Measurements from ENCODE around the gene MGAT5. TPM values are rescaled to one million over a fixed set of nuclear protein-coding genes. Genes with fewer than 3 reads are reported as not detected.

Gene MGAT5
- polyA plus RNA-seq, 3 donors: 51.2 to 54.0 (median 53.7) TPM

- peak; percentile 38 to 63 (median 56) for DNase-seq (ENCODE audit: low read depth in 3 of 3, low spot score in 2 of 3)
Measured at GRCh38 chr2:134411828-134412638, 158.2 kb downstream of the MGAT5 start.

- DNase-seq (ENCODE audit: low read depth in 3 of 3, low spot score in 2 of 3): no peak
Measured at GRCh38 chr2:134412639-134412999, 158.7 kb downstream of the MGAT5 start.

DNA sequence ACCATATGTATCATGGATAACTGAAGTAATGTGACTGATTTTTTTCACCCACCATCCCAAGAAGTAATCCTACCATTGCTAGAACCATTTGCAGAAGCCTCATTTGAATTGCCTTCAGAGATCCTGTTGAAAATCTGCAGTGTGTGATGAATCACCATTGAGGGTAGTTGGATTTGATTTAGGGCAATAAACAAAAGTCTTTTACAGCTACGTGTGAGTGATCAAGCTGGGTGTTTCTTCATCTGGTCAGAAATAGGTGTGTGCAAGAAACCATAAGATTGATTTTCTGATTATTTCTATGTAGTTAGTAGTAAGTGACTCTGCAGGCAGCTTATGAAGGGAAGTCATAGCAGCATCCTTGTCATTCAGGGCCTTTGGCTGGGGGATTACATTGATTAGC is 159.6 kb downstream of the MGAT5 start:
- DNase-seq (ENCODE audit: low read depth in 3 of 3, low spot score in 2 of 3): no peak

DNA sequence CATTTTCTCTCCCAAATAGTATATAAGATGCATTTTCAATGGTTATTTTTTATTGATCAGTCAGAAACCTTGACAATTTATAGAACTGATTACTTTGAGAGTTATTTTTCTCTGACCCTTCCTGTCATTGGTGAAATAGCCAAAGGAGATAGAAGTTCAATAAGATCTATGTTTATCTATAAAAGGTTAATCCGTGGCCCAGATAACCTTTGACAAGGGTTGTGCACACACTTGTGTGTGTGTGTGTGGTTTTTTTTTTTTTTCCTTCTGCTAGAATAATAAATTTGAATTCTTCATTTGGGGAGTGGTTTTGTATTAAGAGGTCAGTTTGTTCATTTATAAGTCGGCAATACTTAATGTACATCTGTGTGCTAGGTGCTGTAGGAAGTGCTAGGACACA is 160.0 kb downstream of the MGAT5 start:
- no peak for DNase-seq (ENCODE audit: low read depth in 3 of 3, low spot score in 2 of 3)

GRCh38 chr2:134416018-134416417 is 162.1 kb downstream of the MGAT5 start:
- DNase-seq (ENCODE audit: low read depth in 3 of 3, low spot score in 2 of 3): no peak

DNA sequence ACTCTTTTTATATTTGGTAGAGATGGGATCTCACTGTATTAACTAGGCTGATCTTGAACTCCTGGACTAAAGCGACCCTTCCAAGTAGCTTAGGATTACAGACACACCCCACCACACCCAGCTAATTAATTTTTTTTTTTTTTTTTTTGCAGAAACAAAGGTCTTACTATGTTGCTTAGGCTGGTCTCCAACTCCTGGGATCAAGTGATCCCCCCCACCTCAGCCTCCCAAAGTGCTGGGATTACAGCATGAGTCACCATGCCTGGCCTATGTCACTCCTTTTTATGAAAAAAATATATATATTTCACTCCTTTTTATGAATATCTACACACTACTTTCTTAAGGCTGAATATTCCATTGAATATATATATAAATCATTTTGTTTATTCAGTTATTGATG is 162.8 kb downstream of the MGAT5 start:
- no peak for DNase-seq (ENCODE audit: low read depth in 3 of 3, low spot score in 2 of 3)

DNA sequence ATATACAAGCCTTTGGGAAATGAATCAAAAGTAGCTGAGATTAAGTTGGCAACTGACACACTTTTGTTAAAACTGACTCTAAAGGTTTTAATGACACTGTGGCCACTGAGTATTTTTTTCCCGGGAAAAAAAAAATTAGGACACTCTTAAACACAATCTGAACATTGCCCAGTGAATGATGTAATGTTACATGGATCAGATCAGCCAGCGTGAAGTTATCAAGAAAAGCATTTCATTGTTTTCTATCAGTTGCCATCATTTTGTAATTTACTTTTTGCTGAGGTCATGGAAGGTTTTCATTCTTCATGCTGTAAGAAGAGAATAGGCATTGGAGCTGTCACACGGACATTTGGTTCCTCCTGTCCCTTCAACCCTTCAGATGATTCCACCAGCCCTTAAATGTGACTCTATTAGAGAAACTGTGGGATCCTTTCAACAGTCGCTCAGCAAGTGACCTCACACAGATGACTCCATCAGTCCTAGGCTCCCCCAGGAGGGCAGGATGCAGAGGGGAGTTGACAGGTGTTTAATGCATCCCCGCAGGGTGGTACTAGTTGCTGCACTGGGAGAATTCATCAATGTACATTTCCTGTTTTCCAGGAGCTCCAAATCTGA is 164.2 kb downstream of the MGAT5 start:
- DNase-seq (ENCODE audit: low read depth in 3 of 3, low spot score in 2 of 3): no peak

- no peak for DNase-seq (ENCODE audit: low read depth in 3 of 3, low spot score in 2 of 3)
Measured at GRCh38 chr2:134420259-134420658, 166.4 kb downstream of the MGAT5 start.

- DNase-seq (ENCODE audit: low read depth in 3 of 3, low spot score in 2 of 3): no peak
Measured at GRCh38 chr2:134420920-134421319, 167.0 kb downstream of the MGAT5 start.

DNA sequence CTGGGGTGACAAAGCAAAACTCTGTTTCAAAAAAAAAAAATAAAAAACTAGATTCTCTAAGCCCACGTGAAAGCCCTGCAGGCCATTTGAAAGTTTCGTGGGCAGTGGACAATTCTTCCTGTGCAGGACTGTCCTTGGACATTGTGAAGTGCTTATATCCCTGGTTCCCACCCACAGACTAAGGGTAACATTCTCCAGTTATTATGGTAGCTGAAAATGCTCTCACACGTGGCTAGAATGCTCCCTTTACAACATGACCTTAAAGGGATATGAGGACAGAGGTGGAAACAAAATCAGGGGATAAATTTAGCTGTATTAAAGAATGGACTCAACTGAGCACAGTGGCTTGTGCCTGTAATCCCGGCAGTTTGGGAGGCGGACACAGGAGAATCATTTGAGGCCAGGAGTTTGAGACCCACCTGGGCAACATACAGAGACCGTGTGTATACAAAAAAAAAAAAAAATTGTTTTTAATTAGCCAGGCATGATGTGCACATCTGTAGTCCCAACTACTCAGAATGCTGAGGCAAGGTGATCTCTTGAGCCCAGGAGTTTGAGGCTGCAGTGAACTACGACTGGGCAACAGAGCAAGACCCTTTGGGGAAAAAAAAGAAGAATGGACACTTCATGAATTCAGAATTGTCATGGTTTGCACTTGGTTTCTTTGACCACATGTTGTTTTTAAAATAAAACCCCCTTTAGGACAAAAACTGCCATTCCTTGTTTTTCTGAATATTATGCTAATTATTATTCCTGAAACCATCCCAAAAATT is 167.9 kb downstream of the MGAT5 start:
- DNase-seq (ENCODE audit: low read depth in 3 of 3, low spot score in 2 of 3): no peak

DNA sequence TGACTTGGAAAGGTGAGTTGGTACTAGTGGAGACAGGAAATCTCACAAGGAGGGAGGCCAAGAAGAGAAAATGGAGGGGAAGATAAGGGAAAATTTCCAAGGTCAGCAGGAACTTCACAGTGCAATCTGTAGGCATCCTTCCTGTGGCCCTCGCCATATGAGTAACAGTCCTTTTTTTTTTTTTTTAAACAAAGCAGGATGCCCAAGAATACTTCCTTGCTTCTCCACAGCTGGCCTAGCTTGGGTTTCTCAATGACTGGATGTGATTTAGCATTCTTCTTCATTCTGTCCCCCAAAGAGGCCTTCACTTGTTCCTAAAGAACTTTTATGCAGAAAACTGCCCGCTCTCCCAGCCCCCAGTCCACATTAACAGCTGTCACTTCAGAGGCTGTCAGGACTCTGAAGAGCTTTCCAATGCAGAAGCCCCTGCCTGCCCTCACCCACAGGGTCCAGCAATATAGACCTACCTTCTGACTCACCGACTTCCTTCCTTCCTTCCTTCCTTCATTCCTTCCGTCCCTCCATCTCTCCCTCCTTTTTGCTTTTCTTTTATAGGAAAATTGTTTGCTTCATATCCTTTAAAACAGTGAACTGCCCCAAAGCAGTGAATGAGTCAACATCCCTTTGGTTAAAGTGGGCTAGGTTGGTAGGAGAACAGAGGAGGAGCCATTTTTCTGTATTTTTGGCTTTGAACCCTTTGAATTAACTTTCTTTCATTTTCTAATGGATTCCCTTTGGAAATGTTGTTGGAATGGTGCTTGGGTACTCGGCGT is 172.0 kb downstream of the MGAT5 start:
- no peak for DNase-seq (ENCODE audit: low read depth in 3 of 3, low spot score in 2 of 3)

DNA sequence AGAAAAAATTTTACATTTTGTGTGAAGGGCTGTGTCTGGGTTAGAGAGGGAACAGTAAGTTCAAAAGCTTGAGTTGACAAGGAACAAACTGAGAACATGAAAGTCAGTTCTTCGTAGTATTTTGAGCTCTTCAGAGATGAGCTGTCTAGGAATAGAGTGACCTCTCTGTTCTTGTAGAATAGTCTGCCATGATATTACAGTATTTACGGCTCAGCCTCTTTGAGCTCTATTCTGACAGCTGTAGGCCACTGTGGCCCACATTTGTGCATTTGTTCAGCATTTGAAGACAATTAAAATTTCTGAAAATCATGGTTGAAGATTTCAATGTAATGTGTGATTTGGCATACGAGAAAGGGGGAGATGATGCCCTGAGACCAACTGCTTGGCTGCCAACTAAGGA is 172.8 kb downstream of the MGAT5 start:
- no peak for DNase-seq (ENCODE audit: low read depth in 3 of 3, low spot score in 2 of 3)

DNA sequence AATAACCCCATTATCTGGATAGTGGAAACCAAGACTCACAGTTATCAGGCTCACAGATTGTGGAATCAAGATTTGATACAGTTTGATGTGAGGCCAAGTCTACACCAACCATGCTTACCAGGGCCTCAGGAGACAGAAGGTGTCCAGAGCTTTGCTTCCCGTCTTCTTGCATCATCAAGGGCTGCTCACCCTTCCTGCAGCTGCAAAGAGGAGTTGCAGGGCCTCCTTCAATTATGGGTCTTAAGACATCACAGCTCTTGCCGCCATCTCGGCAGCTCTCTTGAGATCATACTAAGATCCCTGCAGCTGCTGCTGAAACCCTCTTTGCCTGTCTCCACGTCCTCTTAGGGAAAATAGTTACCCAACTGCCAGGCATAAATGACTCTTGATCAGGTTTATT is 176.0 kb downstream of the MGAT5 start:
- no peak for DNase-seq (ENCODE audit: low read depth in 3 of 3, low spot score in 2 of 3)

DNA sequence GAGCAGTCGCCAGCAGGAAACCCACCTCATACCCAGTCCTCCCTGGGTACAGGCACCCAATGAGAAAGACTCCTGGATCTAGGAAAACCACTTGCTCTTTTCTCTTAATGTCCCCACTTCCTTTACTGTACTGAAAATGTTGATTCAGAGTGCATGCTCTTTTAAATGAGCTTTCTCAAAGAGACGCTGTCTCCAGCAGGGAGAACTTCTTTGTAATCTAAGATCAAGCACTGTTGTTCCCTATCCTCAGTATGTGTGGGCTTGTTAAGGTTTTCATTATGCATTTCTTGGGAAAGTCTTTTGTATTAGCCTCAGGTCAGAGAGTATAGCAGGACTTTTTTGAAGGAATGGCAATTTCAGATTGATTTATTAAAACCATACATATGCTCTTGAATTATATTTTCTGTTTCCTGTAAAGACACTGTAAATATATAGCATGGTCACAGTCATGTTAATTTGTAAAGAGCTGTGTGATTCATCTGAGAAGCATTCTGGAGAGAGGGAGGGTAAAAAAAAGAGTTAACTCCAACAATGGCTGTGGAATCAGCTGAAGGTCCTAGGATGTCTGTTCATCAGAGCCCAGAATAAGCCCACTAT is 178.1 kb downstream of the MGAT5 start:
- DNase-seq (ENCODE audit: low read depth in 3 of 3, low spot score in 2 of 3): no peak

GRCh38 chr2:134432435-134432883 is 178.6 kb downstream of the MGAT5 start:
- no peak for DNase-seq (ENCODE audit: low read depth in 3 of 3, low spot score in 2 of 3)

DNA sequence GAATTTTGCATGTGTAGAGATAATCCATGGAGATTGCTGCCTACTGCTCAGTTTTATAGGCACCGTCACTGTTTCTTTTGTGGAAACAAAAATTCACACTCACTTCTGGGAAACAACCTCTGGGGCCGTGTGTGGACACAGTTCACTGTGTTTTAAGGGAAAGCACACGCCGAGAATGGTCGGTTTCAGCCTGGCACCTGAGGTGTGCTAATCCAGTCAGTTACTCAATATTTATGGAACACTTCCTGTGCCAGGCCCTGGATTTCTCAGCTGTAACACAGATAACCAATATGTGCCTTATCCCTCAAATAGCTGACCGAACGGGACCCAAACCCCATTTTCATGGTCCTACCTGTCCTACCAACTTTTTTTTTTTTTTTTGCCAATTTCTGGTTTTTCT is 179.6 kb downstream of the MGAT5 start:
- DNase-seq (ENCODE audit: low read depth in 3 of 3, low spot score in 2 of 3): no peak

- no peak for DNase-seq (ENCODE audit: low read depth in 3 of 3, low spot score in 2 of 3)
Measured at GRCh38 chr2:134433979-134434378, 180.1 kb downstream of the MGAT5 start.

- no peak for DNase-seq (ENCODE audit: low read depth in 3 of 3, low spot score in 2 of 3)
Measured at GRCh38 chr2:134435505-134435904, 181.6 kb downstream of the MGAT5 start.

- no peak for DNase-seq (ENCODE audit: low read depth in 3 of 3, low spot score in 2 of 3)
Measured at GRCh38 chr2:134435936-134436335, 182.1 kb downstream of the MGAT5 start.

DNA sequence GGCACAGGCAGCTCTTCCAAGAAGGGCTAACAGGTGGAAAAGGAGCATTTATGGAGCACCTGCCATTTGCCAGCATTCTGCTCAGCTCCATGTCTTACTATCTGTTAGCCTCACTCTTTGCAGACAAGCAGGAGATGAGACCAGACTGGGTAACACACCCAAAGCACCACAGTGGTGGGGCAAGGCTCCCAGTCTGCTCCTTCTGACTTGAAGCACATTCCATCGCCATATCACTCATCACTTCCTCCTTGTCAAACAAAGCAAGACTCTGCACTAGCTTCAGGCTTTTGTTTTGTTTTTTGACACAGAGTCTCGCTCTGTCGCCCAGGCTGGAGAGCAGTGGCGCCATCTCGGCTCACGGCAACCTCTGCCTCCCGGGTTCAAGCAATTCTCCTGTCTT is 182.8 kb downstream of the MGAT5 start:
- no peak for DNase-seq (ENCODE audit: low read depth in 3 of 3, low spot score in 2 of 3)

DNA sequence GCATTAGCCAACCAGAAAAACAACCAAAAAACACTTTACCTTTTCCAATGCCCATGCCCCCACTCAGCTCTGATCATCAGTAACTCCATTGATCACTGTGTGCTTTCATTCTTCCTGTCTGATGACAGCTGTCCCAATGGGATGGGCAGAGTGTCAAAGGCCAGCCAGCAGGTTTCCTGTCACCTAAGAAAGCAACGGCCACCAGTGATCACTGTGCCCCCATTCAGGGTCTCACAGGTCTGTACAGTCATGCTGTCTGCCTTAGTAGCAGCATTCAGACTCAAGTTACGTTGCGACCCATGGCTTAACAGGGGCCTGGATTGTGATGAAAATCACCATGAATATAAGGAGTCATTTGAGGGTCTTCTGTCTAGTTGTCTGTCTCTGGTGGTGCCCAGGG is 184.5 kb downstream of the MGAT5 start:
- no peak for DNase-seq (ENCODE audit: low read depth in 3 of 3, low spot score in 2 of 3)
